K562 (cell line): ENCODE results near the gene SNX25. TPM values are rescaled to one million over a fixed set of nuclear protein-coding genes. Genes with fewer than 3 reads are reported as not detected.

Experiments used
- ATAC-seq: fragments of 200-7000 bp; cut with Tn5 transposase; 3 replicates; pipeline ENCODE4 v1.9.1; 2020; ENCODE audit warnings: moderate library complexity
- BruUV-seq: library from RNA; stranded (reverse); fragments of 400-500 nt; replicated peaks from 2 replicates; lab custom pipeline; 2021; lab: Mats Ljungman, UMichigan
- CTCF ChIA-PET: fragments of 300-600 bp; formaldehyde crosslinking; extraction: SDS; loops from one replicate; lab custom pipeline; 2021; ENCODE audit warnings: low intra/inter-chr PET ratio; lab: Yijun Ruan, JAX
- POLR2A ChIA-PET: fragments of 300-600, 350-650 bp; sonication (Branson Sonifier 250); formaldehyde crosslinking; extraction: SDS; loops from one replicate; lab custom pipeline; 2021; ENCODE audit warnings: antibody characterized with exemption, inconsistent platforms; lab: Yijun Ruan, JAX
- DNase-seq, 4 experiments: peaks; one replicate each; pipeline versions ENCODE4 v3.0.0 to v3.0.0-alpha.2; 2011 to 2018; ENCODE audit warnings: low spot score in 3 of 4, mixed read lengths in 3 of 4; ENCODE audit errors: extremely low read depth in 1 of 4
- FAIRE-seq: peaks from 2 replicates; lab custom pipeline; 2011; peaks lifted over from hg19 to GRCh38; lab: Jason Lieb, UNC
- H2AFZ ChIP-seq: 2 replicates; pipeline ENCODE4 v1.6.0; 2011; ENCODE audit warnings: low read depth, low read length, control low read depth, inconsistent platforms
- H3K27ac ChIP-seq: fragments of 200-600 bp; 3 replicates; pipeline ENCODE4 v1.8.0; 2011; ENCODE audit warnings: low read depth, mild to moderate bottlenecking, control low read depth, inconsistent platforms, low read length, moderate library complexity, mixed read lengths; ENCODE audit errors: extremely low read depth
- H3K27me3 ChIP-seq, 2 experiments: fragments of 300-600 bp in 1 of 2; 2 replicates in 1 of 2; 3 replicates in 1 of 2; pipeline versions ENCODE4 v1.6.0 to v1.8.0; 2011; ENCODE audit warnings: inconsistent platforms in 2 of 2, low read length in 2 of 2, mild to moderate bottlenecking in 1 of 2, mixed read lengths in 1 of 2, moderate library complexity in 1 of 2; ENCODE audit not compliant: control insufficient read depth in 2 of 2, insufficient read depth in 2 of 2
- H3K36me3 ChIP-seq: fragments of 300-600 bp; 3 replicates; pipeline ENCODE4 v1.8.0; 2011; ENCODE audit warnings: mild to moderate bottlenecking, low read length, inconsistent platforms; ENCODE audit not compliant: control insufficient read depth, insufficient read depth
- H3K4me1 ChIP-seq, 2 experiments: fragments of 200-600 bp in 1 of 2; replicated peaks in 1 of 2; 2 replicates in 1 of 2; 3 replicates in 1 of 2; pipeline versions ENCODE4 v1.5.1 to v1.8.0; 2011; ENCODE audit warnings: inconsistent platforms in 2 of 2, low read length in 2 of 2, mild to moderate bottlenecking in 1 of 2, mixed read lengths in 1 of 2, moderate library complexity in 1 of 2; ENCODE audit not compliant: control insufficient read depth in 2 of 2, insufficient read depth in 2 of 2
- H3K4me2 ChIP-seq: 2 replicates; pipeline ENCODE4 v1.6.1; 2011; ENCODE audit warnings: low read length, control low read depth, inconsistent platforms, mixed read lengths; ENCODE audit not compliant: insufficient read depth
- H3K4me3 ChIP-seq: fragments of 200-600 bp; sonication (generic), shearing (Covaris generic); 2 replicates; pipeline ENCODE4 v1.5.1; 2016; ENCODE audit warnings: control low read depth, inconsistent platforms
- H3K79me2 ChIP-seq: fragments of 200-600 bp; 3 replicates; pipeline ENCODE4 v1.8.0; 2011; ENCODE audit warnings: low read length, inconsistent platforms; ENCODE audit not compliant: control insufficient read depth, insufficient read depth
- H3K9ac ChIP-seq, 2 experiments: 2 replicates each; pipeline versions ENCODE4 v1.6.0 to v1.6.1; 2011; ENCODE audit warnings: low read depth in 2 of 2, low read length in 2 of 2, control low read depth in 1 of 2, inconsistent platforms in 1 of 2, mild to moderate bottlenecking in 1 of 2, mixed read lengths in 1 of 2; ENCODE audit not compliant: insufficient read depth in 1 of 2
- H3K9me1 ChIP-seq: one replicate; pipeline ENCODE4 v1.6.0; 2011; ENCODE audit warnings: inconsistent platforms, mild to moderate bottlenecking, low read length, moderate library complexity; ENCODE audit not compliant: control insufficient read depth, insufficient read depth
- H3K9me3 ChIP-seq: replicated peaks from 2 replicates; pipeline ENCODE4 v1.5.1; 2011; ENCODE audit warnings: low read depth, low read length, inconsistent platforms; ENCODE audit not compliant: control insufficient read depth, insufficient read depth
- H4K20me1 ChIP-seq: replicated peaks from 2 replicates; pipeline ENCODE4 v1.6.1; 2011; ENCODE audit warnings: low read length, inconsistent platforms, mixed read lengths; ENCODE audit not compliant: control insufficient read depth, insufficient read depth
- AFF4 ChIP-seq: sonication (generic); formaldehyde crosslinking; IDR thresholded peaks from 2 replicates; pipeline ENCODE4 v1.8.0; 2023; ENCODE audit warnings: mild to moderate bottlenecking, missing genetic modification reagents
- ASH1L ChIP-seq: fragments of 450-650 bp; IDR thresholded peaks from 2 replicates; pipeline ENCODE4 v1.6.1; 2018; ENCODE audit warnings: borderline replicate concordance, mild to moderate bottlenecking, low read depth; ENCODE audit not compliant: partially characterized antibody
- BACH1 ChIP-seq: fragments of 200-800 bp; sonication (Bioruptor generic); IDR thresholded peaks from 2 replicates; pipeline ENCODE4 v1.6.1; 2016; ENCODE audit warnings: missing genetic modification characterization, missing compliant biosample characterization
- CBX2 ChIP-seq: fragments of 200-600 bp; sonication (generic); IDR thresholded peaks from one replicate; pipeline ENCODE4 v1.6.1; 2012; ENCODE audit warnings: mild to moderate bottlenecking, low read length, inconsistent platforms; ENCODE audit not compliant: insufficient read depth, poor library complexity, severe bottlenecking
- DMBX1 ChIP-seq: fragments of 250-450 bp; sonication (Bioruptor Pico); IDR thresholded peaks from 2 replicates; pipeline ENCODE4 v1.8.0; 2022; ENCODE audit warnings: inconsistent platforms, mild to moderate bottlenecking, moderate library complexity, borderline replicate concordance
- GTF2E2 ChIP-seq: fragments of 200-800 bp; sonication (Bioruptor generic); IDR thresholded peaks from 2 replicates; pipeline ENCODE4 v1.6.1; 2016; ENCODE audit warnings: missing genetic modification characterization, missing compliant biosample characterization
- OTX1 ChIP-seq: fragments of 450-650 bp; formaldehyde crosslinking; IDR thresholded peaks from 2 replicates; pipeline ENCODE4 v1.4.0; 2022; ENCODE audit warnings: mild to moderate bottlenecking
- PKNOX1 ChIP-seq: fragments of 450-650 bp; IDR thresholded peaks from 2 replicates; pipeline ENCODE4 v1.6.1; 2016
- RFX7 ChIP-seq: fragments of 250-450 bp; sonication (Bioruptor Pico); IDR thresholded peaks from 2 replicates; pipeline ENCODE4 v1.5.1; 2021; ENCODE audit warnings: mild to moderate bottlenecking
- RNF2 ChIP-seq: sonication (generic); IDR thresholded peaks from 2 replicates; pipeline ENCODE4 v1.6.1; 2016
- SMAD2 ChIP-seq: fragments of 150-350 bp; IDR thresholded peaks from 2 replicates; pipeline ENCODE4 v1.6.1; 2014; ENCODE audit warnings: low read depth, mild to moderate bottlenecking, low read length
- ZNF609 ChIP-seq: sonication (generic); formaldehyde crosslinking; IDR thresholded peaks from 2 replicates; pipeline ENCODE4 v1.8.1; 2023; ENCODE audit warnings: missing genetic modification reagents, mild to moderate bottlenecking, borderline replicate concordance
- WGBS: fragments of 100-300 bp; shearing (Covaris generic); methylation state at CpG from one replicate; pipeline ENCODE4 v1.1.6; 2016; ENCODE audit warnings: low coverage, mixed read lengths; ENCODE audit not compliant: insufficient coverage; ENCODE audit errors: missing lambda C conversion rate; 5-methylcytosine and 5-hydroxymethylcytosine counted together
- in situ Hi-C: fragments of 300-500 bp; cut with MboI; formaldehyde crosslinking; loops from 4 replicates; pipeline ENCODE4 v1.15.0; 2018; ENCODE audit warnings: inconsistent platforms, mixed read lengths
- intact Hi-C: fragments of 100-400 bp; cut with micrococcal nuclease; formaldehyde crosslinking; loops from 2 replicates; pipeline ENCODE4 v1.14.2; 2022
- polyA plus RNA-seq, 8 experiments: library from polyadenylated mRNA; depleted of rRNA in 4 of 8; stranded (reverse) in 5 of 8; unstranded in 3 of 8; fragments of >200 nt; fragmentation: Nextera tagmentation in 2 of 8; fragmentation: Illumina TruSeq in 1 of 8; extraction: Ambion mirVana in 2 of 8; extraction: Trizol in 1 of 8; gene quantifications; 2 replicates each; pipeline versions ENCODE4 v1.2.1 to v1.2.3, GENCODE V29; 2011 to 2014; ENCODE audit warnings: inconsistent platforms in 1 of 8, missing spikeins in 1 of 8
- total RNA-seq, 7 experiments: library from RNA; depleted of rRNA in 6 of 7; stranded (reverse); fragments of >200 nt in 6 of 7; fragmentation: Illumina TruSeq in 2 of 7; extraction: Trizol in 2 of 7; gene quantifications; 2 replicates each; pipeline versions ENCODE4 v1.2.1 to v1.2.3, GENCODE V29; 2011 to 2021; ENCODE audit warnings: low replicate concordance in 1 of 7

Gene SNX25
- total and polyA plus RNA-seq, 9 of the 15 experiments (the other 6 are each of a cell fraction or from before 2014, with no cell fraction given): 2.5 to 23.4 (median 13.3) TPM

- TF ChIP-seq ZNF609: no peak
- TF ChIP-seq ASH1L: no peak
- TF ChIP-seq GTF2E2: no peak
- no peak for TF ChIP-seq RNF2
- no peak for TF ChIP-seq OTX1 (CRISPR knock-in tag)
- TF ChIP-seq BACH1 (tag): no peak
- TF ChIP-seq RFX7 (CRISPR knock-in tag): no peak
Measured at GRCh38 chr4:185278716-185279115, 69.3 kb downstream of the SNX25 start (continued).

- H3K27me3 ChIP-seq: no peaks in the 10 kb centered on the region
- no peak overlapping the region for H2AFZ ChIP-seq
- no peaks in the 10 kb centered on the region for H4K20me1 ChIP-seq
- POLR2A ChIA-PET: interaction anchor here (1.3 kb wide), 1 partner anchor 18 kb away, joined by 3 read pairs; no protein-coding TSS in a partner anchor
- no peak overlapping the region for H3K4me2 ChIP-seq
- BruUV-seq: no TSS peak
- CTCF ChIA-PET: no interaction called here
- H3K9me1 ChIP-seq: no peaks in the 10 kb centered on the region
- no peaks in the 10 kb centered on the region for H3K79me2 ChIP-seq
- peaks cover 0 to 8% of the 10 kb centered on the region in 2 experiments; a peak in 3 of 5 replicates for H3K4me1 ChIP-seq
- H3K9ac ChIP-seq: peak overlapping the region in 1 of 2 experiments; percentile 5; a peak in 1 of 4 replicates
- peak; percentile 40 for FAIRE-seq
- 22% methylated on average over 5 of the region's 5 CpGs for WGBS
- H3K4me3 ChIP-seq: no peak overlapping the region
- intact Hi-C loops: no loop called here
- no peaks in the 10 kb centered on the region for H3K36me3 ChIP-seq
- ATAC-seq: peak; percentile 71
- in situ Hi-C loops: no loop called here
- peak in 2 of 4 experiments; percentile 38 to 56 for DNase-seq
- H3K27ac ChIP-seq: peak overlapping the region; percentile 27; the same call in 1 of the 3 replicates
- no peaks in the 10 kb centered on the region for H3K9me3 ChIP-seq
- TF ChIP-seq CBX2 (no peak), SMAD2 (no peak), AFF4 (CRISPR knock-in tag) (no peak), DMBX1 (CRISPR knock-in tag) (no peak), PKNOX1 (peak; percentile 96)
Measured at GRCh38 chr4:185280608-185281007, 71.2 kb downstream of the SNX25 start.
